ENCODE data around the gene EPHB4. TPM values are rescaled to one million over a fixed set of nuclear protein-coding genes. Genes with fewer than 3 reads are reported as not detected.

EPHB4 gene
- total RNA-seq, 2 donors from 2014 or later: 31.4 to 46.6 TPM

DNA sequence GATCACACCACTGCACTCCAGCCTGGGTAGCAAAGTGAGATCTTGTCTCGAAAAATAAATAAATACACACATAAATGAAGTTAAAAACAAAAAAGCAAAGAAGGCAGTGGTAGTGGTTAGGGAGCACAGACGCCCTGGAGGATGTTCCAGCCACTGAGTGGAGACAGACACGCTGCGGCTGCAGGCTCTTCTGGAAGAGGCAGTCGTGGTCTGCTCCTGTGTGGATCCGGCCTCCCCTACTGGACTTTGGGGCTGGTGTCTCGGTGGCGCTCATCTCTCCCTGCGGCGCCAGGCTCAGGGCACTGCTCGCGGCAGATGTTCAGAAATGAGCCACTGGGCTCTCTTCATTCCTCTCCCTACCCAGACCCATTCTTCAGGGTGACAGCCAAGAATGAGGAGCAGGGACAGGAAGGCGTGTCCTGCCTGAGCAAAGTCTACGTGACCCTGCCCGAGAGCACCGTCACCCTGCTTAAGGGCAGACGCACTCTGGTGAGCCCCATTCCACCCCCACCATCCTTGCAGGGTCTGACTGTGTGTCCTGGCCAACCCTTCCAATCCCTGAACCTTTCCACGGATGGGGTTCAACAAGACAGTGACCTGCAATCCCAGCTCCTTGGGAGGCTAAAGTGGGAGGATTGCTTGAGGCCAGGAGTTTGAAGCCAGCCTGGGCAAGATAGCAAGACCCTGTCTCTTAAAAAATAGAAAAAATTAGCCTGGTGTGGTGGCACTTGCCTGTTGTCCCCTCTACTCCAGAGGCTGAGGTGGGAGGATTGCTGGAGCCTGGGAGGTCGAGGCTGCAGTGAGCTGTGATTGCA is 67.8 kb downstream of the EPHB4 start:
- no peak for DNase-seq (ENCODE audit: low spot score)
- intact Hi-C loops (cut with DNase I): no loop called here

DNA sequence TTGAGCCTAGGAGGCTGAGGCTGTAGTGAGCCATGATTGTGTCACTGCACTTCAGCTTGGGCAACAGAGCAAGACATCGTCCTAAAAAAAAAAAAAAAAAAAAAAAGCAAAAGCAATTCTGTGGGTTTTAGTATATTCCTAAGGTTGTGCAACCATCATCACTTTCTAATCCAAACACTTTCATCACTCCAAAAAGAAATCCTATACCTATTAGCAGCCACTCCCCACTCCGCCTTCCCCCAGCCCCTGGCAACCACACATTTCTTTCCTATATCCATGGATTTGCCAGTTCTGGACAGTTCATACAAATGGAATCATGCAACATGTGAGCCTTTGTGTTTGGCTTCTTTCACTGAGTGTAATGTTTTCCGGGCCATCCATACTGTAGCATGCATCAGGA is 73.6 kb downstream of the EPHB4 start:
- DNase-seq (ENCODE audit: low spot score): no peak
- intact Hi-C loops (cut with DNase I): no loop called here

GRCh38 chr7:100752994-100753393 is 74.3 kb downstream of the EPHB4 start:
- no peak for DNase-seq (ENCODE audit: low spot score)
- intact Hi-C loops (cut with DNase I): no loop called here

Small RNA genes within 50 kb of the gene (microRNA-seq; reads per million reads assigned to microRNA genes)
- gene MIR6875 (ENCODE audit: borderline microRNAs expressed in 2 of 2): 0.32 to 0.78 reads per million in 2 donors

Other genes starting within 250 kb of the EPHB4 start
- 10 to 100 TPM; 28.5 to 30.7 TPM for gene LRCH4, start 241.4 kb downstream of the EPHB4 start, total RNA-seq
- under 1 TPM; 0.14 to 0.51 TPM for gene FBXO24, start 241.2 kb downstream of the EPHB4 start, total RNA-seq
- 100 to 1,000 TPM in 1 of 2 donors, 10 to 100 TPM in 1; 79.5 to 230 TPM for gene PCOLCE, start 225.2 kb downstream of the EPHB4 start, total RNA-seq
- 10 to 100 TPM; 10.8 to 16.3 TPM for gene MOSPD3, start 215.0 kb downstream of the EPHB4 start, total RNA-seq
- under 1 TPM; 0.57 to 0.83 TPM for gene TFR2, start 186.0 kb downstream of the EPHB4 start, total RNA-seq
- not detected for gene ACTL6B, start 171.1 kb downstream of the EPHB4 start, total RNA-seq
- 100 to 1,000 TPM; 173 to 199 TPM for gene GNB2, start 153.8 kb downstream of the EPHB4 start, total RNA-seq
- 10 to 100 TPM; 23.1 to 25.8 TPM for gene GIGYF1, start 133.3 kb downstream of the EPHB4 start, total RNA-seq
- gene POP7, start 121.4 kb downstream of the EPHB4 start, total RNA-seq: 10 to 100 TPM; 17.1 to 23.0 TPM
- gene EPO, start 107.1 kb downstream of the EPHB4 start, total RNA-seq: not detected
- not detected for gene ZAN, start 93.9 kb downstream of the EPHB4 start, total RNA-seq
- gene SLC12A9, start 25.2 kb upstream of the EPHB4 start, total RNA-seq: 10 to 100 TPM; 15.6 to 22.8 TPM
- gene TRIP6, start 39.9 kb upstream of the EPHB4 start, total RNA-seq: 10 to 100 TPM; 55.7 to 58.7 TPM
- gene SRRT, start 47.6 kb upstream of the EPHB4 start, total RNA-seq: 10 to 100 TPM; 78.0 to 91.2 TPM
- 1 to 10 TPM; 2.7 to 3.3 TPM for gene UFSP1, start 62.2 kb upstream of the EPHB4 start, total RNA-seq
- gene ACHE, start 68.4 kb upstream of the EPHB4 start, total RNA-seq: 1 to 10 TPM; 2.8 to 9.4 TPM
- under 1 TPM; 0.52 to 0.74 TPM for gene MUC3A, start 122.0 kb upstream of the EPHB4 start, total RNA-seq
- 1 to 10 TPM in 1 of 2 donors, under 1 TPM in 1; 0.62 to 1.5 TPM for gene MUC12, start 142.0 kb upstream of the EPHB4 start, total RNA-seq
- gene MUC17, start 192.6 kb upstream of the EPHB4 start, total RNA-seq: under 1 TPM in 1 of 2 donors, not detected in 1; 0.05 TPM